ENCODE data around the gene TMEM121B. TPM values are rescaled to one million over a fixed set of nuclear protein-coding genes. Genes with fewer than 3 reads are reported as not detected.

Gene TMEM121B
- total and polyA plus RNA-seq, 2 donors (not counting 1 experiment from before 2014, with no cell fraction given): 0.12 TPM; not detected in 1

DNA sequence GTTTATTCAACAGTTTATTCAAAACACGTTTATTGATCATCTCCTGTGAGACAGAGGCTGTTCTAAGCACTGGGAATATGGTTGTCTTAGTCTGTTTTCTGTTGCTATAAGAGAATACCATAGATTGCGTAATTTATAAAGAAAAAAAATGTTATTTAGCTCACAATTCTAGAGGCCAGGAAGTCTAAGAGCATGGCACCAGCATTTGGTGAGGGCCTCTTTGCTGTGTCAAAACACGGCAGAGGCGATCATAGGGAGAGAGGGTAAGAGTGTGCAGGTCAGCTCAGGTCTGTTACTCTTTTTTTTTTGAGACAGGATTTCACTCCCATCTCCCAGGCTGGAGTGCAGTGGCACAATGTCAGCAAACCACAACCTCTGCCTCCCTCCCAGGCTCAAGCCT lies 41.6 kb downstream of the TMEM121B start:
- H3K27me3 Mint-ChIP-seq: no peaks in the 10 kb centered on the region
- H3K4me3 Mint-ChIP-seq: no peak overlapping the region
- peaks cover 6% of the 10 kb centered on the region for H3K4me1 Mint-ChIP-seq
- no peaks in the 10 kb centered on the region for H3K9me3 ChIP-seq (ENCODE audit: control extremely low read depth in 1 of 3, control insufficient read depth in 2 of 3, insufficient read depth in 1 of 3, low read length in 2 of 3)
- no peak overlapping the region for H3K27ac ChIP-seq (ENCODE audit: low read length in 2 of 2)
- no peak overlapping the region for H2AFZ ChIP-seq (ENCODE audit: insufficient read depth, low read depth, low read length, poor library complexity, severe bottlenecking)
- POLR2A ChIA-PET: interaction anchor here (0.7 kb wide), 1 partner anchor 81 kb away, joined by 5 read pairs; no protein-coding TSS in a partner anchor
- ATAC-seq (ENCODE audit: low read depth): no peak
- H4K20me1 ChIP-seq (ENCODE audit: control insufficient read depth, insufficient read depth, low read length, poor library complexity, severe bottlenecking): no peaks in the 10 kb centered on the region
- no peak for TF ChIP-seq EZH2 (IDR thresholded peaks at IDR 0.05; ENCODE audit: borderline replicate concordance, insufficient read depth, low read depth, low read length, poor library complexity, severe bottlenecking)
- TF ChIP-seq, protein P1, sequence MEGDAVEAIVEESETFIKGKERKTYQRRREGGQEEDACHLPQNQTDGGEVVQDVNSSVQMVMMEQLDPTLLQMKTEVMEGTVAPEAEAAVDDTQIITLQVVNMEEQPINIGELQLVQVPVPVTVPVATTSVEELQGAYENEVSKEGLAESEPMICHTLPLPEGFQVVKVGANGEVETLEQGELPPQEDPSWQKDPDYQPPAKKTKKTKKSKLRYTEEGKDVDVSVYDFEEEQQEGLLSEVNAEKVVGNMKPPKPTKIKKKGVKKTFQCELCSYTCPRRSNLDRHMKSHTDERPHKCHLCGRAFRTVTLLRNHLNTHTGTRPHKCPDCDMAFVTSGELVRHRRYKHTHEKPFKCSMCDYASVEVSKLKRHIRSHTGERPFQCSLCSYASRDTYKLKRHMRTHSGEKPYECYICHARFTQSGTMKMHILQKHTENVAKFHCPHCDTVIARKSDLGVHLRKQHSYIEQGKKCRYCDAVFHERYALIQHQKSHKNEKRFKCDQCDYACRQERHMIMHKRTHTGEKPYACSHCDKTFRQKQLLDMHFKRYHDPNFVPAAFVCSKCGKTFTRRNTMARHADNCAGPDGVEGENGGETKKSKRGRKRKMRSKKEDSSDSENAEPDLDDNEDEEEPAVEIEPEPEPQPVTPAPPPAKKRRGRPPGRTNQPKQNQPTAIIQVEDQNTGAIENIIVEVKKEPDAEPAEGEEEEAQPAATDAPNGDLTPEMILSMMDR (IDR thresholded peaks at IDR 0.05): no peak
- CTCF ChIA-PET: interaction anchor here (0.6 to 1.1 kb wide), 2 partner anchors 16 to 422 kb away, joined by 3 read pairs; no protein-coding TSS in a partner anchor
- no peak overlapping the region for H3K4me2 ChIP-seq (replicated peaks; ENCODE audit: low read depth, low read length, poor library complexity, severe bottlenecking)
- H3K4me3 ChIP-seq (ENCODE audit: control extremely low read depth in 1 of 5, extremely low read depth in 1 of 5, insufficient read depth in 1 of 5, low read depth in 2 of 5, low read length in 4 of 5): no peak overlapping the region
- H3K4me1 ChIP-seq (ENCODE audit: control insufficient read depth in 2 of 2, insufficient read depth in 2 of 2, low read length in 2 of 2): peaks cover 0 to 7% of the 10 kb centered on the region in 2 donors
- DNase-seq: no peak
- H3K27ac Mint-ChIP-seq: no peak overlapping the region
- intact Hi-C loops (cut with micrococcal nuclease): no loop called here
- H3K79me2 ChIP-seq (ENCODE audit: control insufficient read depth, insufficient read depth, low read length): no peaks in the 10 kb centered on the region
- no peaks in the 10 kb centered on the region for H3K9me3 Mint-ChIP-seq (ENCODE audit: insufficient read depth)
- no CpG with 5 or more reads among the region's 4 CpGs for WGBS (ENCODE audit: insufficient coverage)
- H3K9ac ChIP-seq (ENCODE audit: low read length): no peak overlapping the region
- no peaks in the 10 kb centered on the region for H3K36me3 ChIP-seq (replicated peaks in 1 of 2; ENCODE audit: control extremely low read depth in 1 of 2, control insufficient read depth in 1 of 2, extremely low read depth in 1 of 2, insufficient read depth in 2 of 2, low read length in 1 of 2)
- peaks cover 0 to 9% (median 1%) of the 10 kb centered on the region in 4 experiments for H3K27me3 ChIP-seq (replicated peaks in 1 of 4; ENCODE audit: control extremely low read depth in 1 of 4, control insufficient read depth in 3 of 4, insufficient read depth in 4 of 4, low read length in 3 of 4)

DNA sequence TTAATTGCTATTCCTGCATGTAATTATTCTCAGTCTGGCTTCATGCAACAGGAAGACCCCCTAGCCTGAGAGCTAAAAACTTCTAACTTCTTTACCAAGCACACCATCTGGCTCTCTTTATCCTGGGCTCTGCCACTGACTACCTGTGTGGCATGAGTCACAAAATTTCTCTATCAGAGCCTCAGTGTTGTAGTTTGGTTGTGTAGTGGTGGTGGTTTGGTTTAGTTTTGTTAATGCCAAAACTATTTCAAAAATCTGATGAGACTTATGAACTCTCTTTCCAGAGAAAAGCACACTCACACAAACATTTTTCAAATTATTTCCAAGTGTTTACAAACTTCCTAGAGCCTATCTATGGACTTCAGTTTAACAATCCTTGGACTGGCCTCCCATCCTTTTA lies 43.9 kb downstream of the TMEM121B start:
- peaks cover 0 to 9% (median 1%) of the 10 kb centered on the region in 4 experiments for H3K27me3 ChIP-seq (replicated peaks in 1 of 4; ENCODE audit: control extremely low read depth in 1 of 4, control insufficient read depth in 3 of 4, insufficient read depth in 4 of 4, low read length in 3 of 4)
- H3K79me2 ChIP-seq (ENCODE audit: control insufficient read depth, insufficient read depth, low read length): no peaks in the 10 kb centered on the region
- H2AFZ ChIP-seq (ENCODE audit: insufficient read depth, low read depth, low read length, poor library complexity, severe bottlenecking): no peak overlapping the region
- Mint-ChIP-seq H3K27me3 (no peaks in the 10 kb centered on the region), H3K9me3 (ENCODE audit: insufficient read depth) (no peaks in the 10 kb centered on the region), H3K4me3 (no peak overlapping the region), H3K4me1 (no peaks in the 10 kb centered on the region), H3K27ac (no peak overlapping the region)
- no peak overlapping the region for H3K27ac ChIP-seq (ENCODE audit: low read length in 2 of 2)
- H3K9me3 ChIP-seq (ENCODE audit: control extremely low read depth in 1 of 3, control insufficient read depth in 2 of 3, insufficient read depth in 1 of 3, low read length in 2 of 3): no peaks in the 10 kb centered on the region
- TF ChIP-seq, protein P1 (IDR thresholded peaks at IDR 0.05): no peak
- TF ChIP-seq EZH2 (IDR thresholded peaks at IDR 0.05; ENCODE audit: borderline replicate concordance, insufficient read depth, low read depth, low read length, poor library complexity, severe bottlenecking): no peak
- ATAC-seq (ENCODE audit: low read depth) (no peak), DNase-seq (no peak)
- no peaks in the 10 kb centered on the region for H3K4me1 ChIP-seq (ENCODE audit: control insufficient read depth in 2 of 2, insufficient read depth in 2 of 2, low read length in 2 of 2)
- ChIA-PET POLR2A (no interaction called here), CTCF (interaction anchor here (0.6 to 6.3 kb wide), 3 partner anchors 96 to 424 kb away, joined by 3 to 72 read pairs (median 58); no protein-coding TSS in a partner anchor)
- intact Hi-C loops (cut with micrococcal nuclease): no loop called here
- H3K9ac ChIP-seq (ENCODE audit: low read length): no peak overlapping the region
- no peak overlapping the region for H3K4me2 ChIP-seq (replicated peaks; ENCODE audit: low read depth, low read length, poor library complexity, severe bottlenecking)
- H3K36me3 ChIP-seq (replicated peaks in 1 of 2; ENCODE audit: control extremely low read depth in 1 of 2, control insufficient read depth in 1 of 2, extremely low read depth in 1 of 2, insufficient read depth in 2 of 2, low read length in 1 of 2): no peaks in the 10 kb centered on the region
- H3K4me3 ChIP-seq (ENCODE audit: control extremely low read depth in 1 of 5, extremely low read depth in 1 of 5, insufficient read depth in 1 of 5, low read depth in 2 of 5, low read length in 4 of 5): no peak overlapping the region
- H4K20me1 ChIP-seq (ENCODE audit: control insufficient read depth, insufficient read depth, low read length, poor library complexity, severe bottlenecking): no peaks in the 10 kb centered on the region
